Measurements from ENCODE around the gene USP34.

Gene USP34

DNA sequence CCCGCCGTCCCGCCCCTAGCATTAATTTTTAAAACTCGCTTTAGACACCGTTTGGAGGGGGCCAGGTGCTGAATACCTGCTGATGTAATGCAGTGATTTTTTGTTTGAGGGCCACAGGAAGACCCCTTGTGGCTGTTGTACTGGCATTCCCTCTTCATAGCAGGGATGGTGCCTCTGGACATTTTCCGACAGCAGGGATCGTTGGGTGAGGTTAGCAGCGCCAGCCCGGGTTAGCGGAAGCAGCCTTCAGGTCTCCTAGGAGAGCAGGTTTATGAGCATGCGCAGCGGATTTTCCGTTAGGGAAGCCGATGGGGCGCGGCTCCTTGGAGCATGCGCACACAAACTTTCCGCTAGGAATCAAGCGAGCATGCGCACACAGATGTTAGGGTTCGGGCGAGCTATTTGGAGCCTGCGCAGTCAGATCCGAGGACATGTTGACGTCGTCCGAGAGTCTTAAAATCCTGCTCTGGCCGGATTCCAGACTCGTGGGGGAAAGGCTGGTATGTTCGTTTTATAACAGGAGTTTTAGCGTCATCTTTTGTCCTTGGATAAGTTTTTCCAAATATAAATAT is 326.1 kb downstream of the USP34 start:
- intact Hi-C loops (cut with DNase I): loop anchor here (10.0 kb wide), 1 partner anchor 390 kb away; the partner anchor contains the start of gene XPO1
- peak; percentile 81 to 96 (median 90) for DNase-seq

DNA sequence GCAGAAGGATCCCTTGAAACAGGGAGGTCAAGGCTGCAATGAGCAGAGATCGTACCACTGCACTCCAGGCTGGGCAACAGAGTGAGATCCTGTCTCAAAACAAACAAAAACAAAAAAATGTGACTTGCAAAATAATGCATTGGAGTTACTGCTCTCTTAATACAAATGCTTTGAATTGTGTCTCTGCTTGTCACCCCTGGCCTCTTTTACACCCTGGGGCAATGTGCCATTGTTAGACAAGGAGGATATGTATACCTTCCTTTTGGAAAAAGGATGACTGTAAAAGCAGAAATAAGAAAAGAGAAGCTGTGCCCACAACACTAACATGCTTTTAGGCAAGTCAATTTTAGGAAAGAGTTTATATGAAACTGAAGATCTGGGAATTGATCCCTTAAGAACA is 329.7 kb downstream of the USP34 start:
- intact Hi-C loops (cut with DNase I): loop anchor here (10.0 kb wide), 1 partner anchor 394 kb away; the partner anchor contains the start of gene XPO1
- no peak for DNase-seq

DNA sequence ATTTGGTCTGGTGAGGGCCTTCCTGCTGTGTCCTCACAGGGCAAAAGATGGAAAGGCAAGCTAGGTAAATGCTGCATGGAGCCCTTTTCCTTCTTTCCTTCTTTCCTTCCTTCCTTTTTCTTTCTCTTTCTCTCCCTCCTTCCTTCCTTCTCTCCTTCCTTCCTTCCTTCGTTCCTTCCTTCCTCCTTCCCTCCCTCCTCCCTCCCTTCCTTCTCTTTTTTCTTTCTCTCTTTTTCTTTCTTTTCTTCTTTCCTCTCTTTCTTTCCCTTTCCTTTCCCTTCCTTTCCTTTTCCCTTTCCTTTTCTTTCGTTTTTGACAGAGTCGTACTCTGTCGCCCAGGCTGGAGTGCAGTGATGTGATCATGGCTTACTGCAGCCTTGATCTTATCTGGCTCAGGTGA is 332.0 kb downstream of the USP34 start:
- no peak for DNase-seq
- intact Hi-C loops (cut with DNase I): no loop called here
